IMR-90 (cell line): ENCODE data around the gene SCFD2. TPM values are rescaled to one million over a fixed set of nuclear protein-coding genes. Genes with fewer than 3 reads are reported as not detected.
A peak's percentile ranks its signal among the peaks of the same experiment; 100 is the strongest.

ENCODE experiments used
- ATAC-seq: fragments of 200-7000 bp; cut with Tn5 transposase; 2 replicates; pipeline ENCODE4 v1.9.1; 2020; ENCODE audit warnings: low read depth, mild to moderate bottlenecking, moderate library complexity
- BruUV-seq: library from RNA; stranded (reverse); fragments of 400-500 nt; replicated peaks from 2 replicates; lab custom pipeline; 2021; lab: Mats Ljungman, UMichigan
- CTCF ChIA-PET: fragments of 300-600 bp; formaldehyde crosslinking; extraction: SDS; loops from one replicate; lab custom pipeline; 2021; ENCODE audit warnings: antibody characterized with exemption; lab: Yijun Ruan, JAX
- POLR2A ChIA-PET: fragments of 300-600 bp; sonication (Branson Sonifier 250); formaldehyde crosslinking; loops from one replicate; lab custom pipeline; 2022; ENCODE audit warnings: antibody characterized with exemption; ENCODE audit not compliant: unreplicated experiment; lab: Charles Lee
- DNase-seq: peaks from one replicate; pipeline ENCODE4 v3.0.0; 2013
- H2AFZ ChIP-seq: replicated peaks from 2 replicates; pipeline ENCODE3; 2013; ENCODE audit warnings: low read length, mild to moderate bottlenecking; ENCODE audit not compliant: poor library complexity
- H2AK5ac ChIP-seq: 2 replicates; pipeline ENCODE4 v1.6.1; 2013; ENCODE audit warnings: low read depth, low read length, inconsistent platforms
- H2AK9ac ChIP-seq: replicated peaks from 2 replicates; pipeline ENCODE3; 2013; ENCODE audit warnings: mild to moderate bottlenecking, low read depth, low read length, moderate library complexity; ENCODE audit not compliant: poor library complexity
- H2BK120ac ChIP-seq: 2 replicates; pipeline ENCODE4 v1.6.1; 2013; ENCODE audit warnings: low read depth, low read length, inconsistent platforms
- H2BK15ac ChIP-seq: 3 replicates; pipeline ENCODE4 v1.6.1; 2013; ENCODE audit warnings: low read depth, low read length, inconsistent platforms
- H2BK20ac ChIP-seq: 2 replicates; pipeline ENCODE4 v1.6.1; 2013; ENCODE audit warnings: low read depth, mild to moderate bottlenecking, inconsistent platforms, low read length, moderate library complexity
- H2BK5ac ChIP-seq: 2 replicates; pipeline ENCODE4 v1.6.1; 2013; ENCODE audit warnings: mild to moderate bottlenecking, low read depth, low read length, inconsistent platforms; ENCODE audit not compliant: poor library complexity, severe bottlenecking
- H3K14ac ChIP-seq: replicated peaks from 2 replicates; pipeline ENCODE4 v1.6.1; 2013; ENCODE audit warnings: low read depth, low read length, inconsistent platforms
- H3K18ac ChIP-seq: 2 replicates; pipeline ENCODE4 v1.6.1; 2013; ENCODE audit warnings: low read depth, low read length, control low read depth
- H3K23ac ChIP-seq: 2 replicates; pipeline ENCODE4 v1.6.1; 2013; ENCODE audit warnings: low read depth, low read length, inconsistent platforms
- H3K27ac ChIP-seq: 2 replicates; pipeline ENCODE4 v1.5.1; 2013; ENCODE audit warnings: mild to moderate bottlenecking, control low read depth, low read length; ENCODE audit not compliant: insufficient read depth
- H3K27me3 ChIP-seq: 2 replicates; pipeline ENCODE4 v1.6.1; 2013; ENCODE audit warnings: low read length; ENCODE audit not compliant: control insufficient read depth, insufficient read depth
- H3K36me3 ChIP-seq: 2 replicates; pipeline ENCODE4 v1.6.1; 2013; ENCODE audit warnings: low read length, mixed read lengths; ENCODE audit not compliant: control insufficient read depth, insufficient read depth
- H3K4ac ChIP-seq: 2 replicates; pipeline ENCODE4 v1.6.1; 2013; ENCODE audit warnings: low read depth, low read length, inconsistent platforms
- H3K4me1 ChIP-seq: 2 replicates; pipeline ENCODE4 v1.6.1; 2013; ENCODE audit warnings: low read length, mixed read lengths; ENCODE audit not compliant: control insufficient read depth, insufficient read depth
- H3K4me2 ChIP-seq: 2 replicates; pipeline ENCODE4 v1.6.1; 2013; ENCODE audit warnings: low read depth, mild to moderate bottlenecking, control low read depth, low read length, moderate library complexity
- H3K4me3 ChIP-seq: 2 replicates; pipeline ENCODE4 v1.5.1; 2013; ENCODE audit warnings: low read depth, mild to moderate bottlenecking, control low read depth, low read length, moderate library complexity; ENCODE audit not compliant: insufficient read depth
- H3K56ac ChIP-seq: 2 replicates; pipeline ENCODE4 v1.6.1; 2013; ENCODE audit warnings: low read length, inconsistent platforms; ENCODE audit not compliant: insufficient read depth; ENCODE audit errors: extremely low read depth
- H3K79me1 ChIP-seq, 2 experiments: 2 replicates each; pipeline ENCODE4 v1.6.1; 2013; ENCODE audit warnings: low read length in 2 of 2, inconsistent platforms in 1 of 2, low read depth in 1 of 2
- H3K9ac ChIP-seq: 2 replicates; pipeline ENCODE4 v1.6.1; 2013; ENCODE audit warnings: low read depth, low read length, control low read depth
- H3K9me1 ChIP-seq: 2 replicates; pipeline ENCODE4 v1.6.1; 2013; ENCODE audit warnings: low read length, inconsistent platforms; ENCODE audit not compliant: insufficient read depth
- H3K9me3 ChIP-seq: 2 replicates; pipeline ENCODE4 v1.6.1; 2013; ENCODE audit warnings: low read length; ENCODE audit not compliant: control insufficient read depth, insufficient read depth
- H4K20me1 ChIP-seq: 2 replicates; pipeline ENCODE4 v1.6.1; 2013; ENCODE audit warnings: low read length, inconsistent platforms; ENCODE audit not compliant: insufficient read depth
- H4K5ac ChIP-seq: 2 replicates; pipeline ENCODE4 v1.6.1; 2013; ENCODE audit warnings: mild to moderate bottlenecking, low read depth, low read length, control low read depth
- H4K8ac ChIP-seq, 2 experiments: 2 replicates each; pipeline ENCODE4 v1.6.1; 2013; ENCODE audit warnings: low read depth in 2 of 2, low read length in 2 of 2, control low read depth in 1 of 2, inconsistent platforms in 1 of 2
- H4K91ac ChIP-seq: 2 replicates; pipeline ENCODE4 v1.6.1; 2013; ENCODE audit warnings: low read depth, low read length, inconsistent platforms; ENCODE audit not compliant: insufficient read depth
- FOS ChIP-seq: fragments of 150-350 bp; IDR thresholded peaks from 2 replicates; pipeline ENCODE4 v1.6.1; 2016; ENCODE audit warnings: low read depth, low read length
- MAZ ChIP-seq: IDR thresholded peaks from 2 replicates; pipeline ENCODE4 v1.6.1; 2012; ENCODE audit warnings: low read depth, mild to moderate bottlenecking, low read length, improper control_type of control experiment, moderate library complexity, borderline replicate concordance
- NFE2L2 ChIP-seq: fragments of 150-350 bp; IDR thresholded peaks from 2 replicates; pipeline ENCODE4 v1.6.1; 2016; ENCODE audit warnings: low read depth, mild to moderate bottlenecking, low read length
- RAD21 ChIP-seq: IDR thresholded peaks from 2 replicates; pipeline ENCODE4 v1.6.1; 2012; ENCODE audit warnings: low read length, improper control_type of control experiment
- RCOR1 ChIP-seq: IDR thresholded peaks from 2 replicates; pipeline ENCODE4 v1.6.1; 2012; ENCODE audit warnings: mild to moderate bottlenecking, low read length, improper control_type of control experiment; ENCODE audit not compliant: insufficient replicate concordance
- RFX5 ChIP-seq: IDR thresholded peaks from 2 replicates; pipeline ENCODE4 v1.8.0; 2012; ENCODE audit warnings: low read depth, mild to moderate bottlenecking, low read length, moderate library complexity
- WGBS, 2 experiments: methylation state at CpG; one replicate each; pipeline versions ENCODE4 v1.1.5 to v1.1.7; 2013; ENCODE audit warnings: missing lambda C conversion rate in 2 of 2; ENCODE audit not compliant: insufficient read length in 1 of 2; ENCODE audit errors: extremely low coverage in 2 of 2; 5-methylcytosine and 5-hydroxymethylcytosine counted together
- dilution Hi-C: fragments of 300-500 bp; cut with HindIII; formaldehyde crosslinking; loops from one replicate; pipeline ENCODE4 v1.14.3; 2018; ENCODE audit warnings: low sequenced_read_pairs; ENCODE audit not compliant: unreplicated experiment
- in situ Hi-C: fragments of 300-500 bp; cut with MboI; formaldehyde crosslinking; loops from 3 replicates; pipeline ENCODE4 v1.14.3; 2019; ENCODE audit warnings: low sequenced_read_pairs, inconsistent platforms, mixed read lengths
- intact Hi-C: fragments of 100-400 bp; cut with micrococcal nuclease; formaldehyde crosslinking; loops from 2 replicates; pipeline ENCODE4 v1.10.0; 2022
- polyA plus RNA-seq, 3 experiments: library from polyadenylated mRNA; depleted of rRNA; stranded (reverse); fragments of >200 nt; gene quantifications; 2 replicates each; pipeline ENCODE4 v1.2.3, GENCODE V29; 2012; ENCODE audit warnings: low replicate concordance in 1 of 3
- total RNA-seq: library from RNA; depleted of rRNA; stranded (reverse); fragments of >200 nt; gene quantifications from 2 replicates; pipeline ENCODE4 v1.2.3, GENCODE V29; 2012
- TF ChIP-seq, protein P1 (sequence below): conservative IDR thresholded peaks from 2 replicates; pipeline ENCODE4 v1.5.1; 2012; ENCODE audit warnings: mild to moderate bottlenecking, low read depth, low read length, improper control_type of control experiment

SCFD2 gene
- total and polyA plus RNA-seq, 2 of the 4 experiments (the other 2 are of a cell fraction): 18.9 to 62.4 TPM

DNA sequence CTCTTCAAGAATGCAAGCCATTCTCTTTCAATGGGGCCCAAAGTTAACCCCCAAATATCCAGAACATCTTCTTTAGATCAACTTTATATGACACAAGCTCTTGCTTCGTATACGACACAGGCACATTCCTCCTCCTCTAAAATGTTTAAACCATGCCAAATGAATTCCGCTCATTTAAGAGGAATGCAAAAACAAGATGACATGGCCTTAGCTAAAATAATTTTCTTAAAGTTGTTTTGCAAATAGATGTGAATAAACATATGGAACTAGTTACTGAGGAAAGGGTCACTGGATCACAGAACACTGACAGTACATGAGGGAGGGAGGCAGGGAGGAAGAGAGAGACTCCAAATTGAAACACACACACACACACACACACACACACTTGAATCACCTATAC lies 406.3 kb downstream of the SCFD2 start:
- DNase-seq (peak; percentile 80), ATAC-seq (peak; percentile 73)
- H4K91ac ChIP-seq: 0 out of 2 replicates have a peak overlapping the region, but pooled peaks have one; percentile 84
- no peak overlapping the region for H3K4me3 ChIP-seq
- H3K27me3 ChIP-seq: no peaks in the 10 kb centered on the region
- peak overlapping the region; percentile 90 for H3K18ac ChIP-seq
- peaks cover 17% of the 10 kb centered on the region for H3K9me1 ChIP-seq
- H2BK5ac ChIP-seq: peak overlapping the region; percentile 90
- peak overlapping the region; percentile 96 for H2BK20ac ChIP-seq
- H3K27ac ChIP-seq: peak overlapping the region; percentile 72; the same call in 1 of the 2 replicates
- CTCF ChIA-PET: interaction anchor here (0.6 kb wide), 1 partner anchor 216 kb away, joined by 3 read pairs; no protein-coding TSS in a partner anchor
- no peak overlapping the region for H2AK9ac ChIP-seq
- dilution Hi-C loops: no loop called here
- BruUV-seq: no TSS peak
- intact Hi-C loops: loop anchor here (5.0 kb wide), 3 partner anchors 47 to 97 kb away; partner anchors contain the start of gene RASL11B
- peak overlapping the region; percentile 98 for H2BK120ac ChIP-seq
- H3K23ac ChIP-seq: peak overlapping the region; percentile 5; the same call in 1 of the 2 replicates
- no peaks in the 10 kb centered on the region for H3K36me3 ChIP-seq
- H3K9me3 ChIP-seq: no peaks in the 10 kb centered on the region
- WGBS, 2 experiments: no CpG with 5 or more reads among the region's 3 CpGs
- H3K14ac ChIP-seq: no peak overlapping the region; the same call in 1 of the 2 replicates
- peak overlapping the region; percentile 97 for H3K4ac ChIP-seq
- H4K20me1 ChIP-seq: no peaks in the 10 kb centered on the region
- peaks cover 0 to 11% of the 10 kb centered on the region in 2 experiments; a peak in 2 of 4 replicates for H3K79me1 ChIP-seq
- no peak for TF ChIP-seq MAZ
- no peak for TF ChIP-seq NFE2L2
- no peak for TF ChIP-seq RAD21
- TF ChIP-seq, protein P1, sequence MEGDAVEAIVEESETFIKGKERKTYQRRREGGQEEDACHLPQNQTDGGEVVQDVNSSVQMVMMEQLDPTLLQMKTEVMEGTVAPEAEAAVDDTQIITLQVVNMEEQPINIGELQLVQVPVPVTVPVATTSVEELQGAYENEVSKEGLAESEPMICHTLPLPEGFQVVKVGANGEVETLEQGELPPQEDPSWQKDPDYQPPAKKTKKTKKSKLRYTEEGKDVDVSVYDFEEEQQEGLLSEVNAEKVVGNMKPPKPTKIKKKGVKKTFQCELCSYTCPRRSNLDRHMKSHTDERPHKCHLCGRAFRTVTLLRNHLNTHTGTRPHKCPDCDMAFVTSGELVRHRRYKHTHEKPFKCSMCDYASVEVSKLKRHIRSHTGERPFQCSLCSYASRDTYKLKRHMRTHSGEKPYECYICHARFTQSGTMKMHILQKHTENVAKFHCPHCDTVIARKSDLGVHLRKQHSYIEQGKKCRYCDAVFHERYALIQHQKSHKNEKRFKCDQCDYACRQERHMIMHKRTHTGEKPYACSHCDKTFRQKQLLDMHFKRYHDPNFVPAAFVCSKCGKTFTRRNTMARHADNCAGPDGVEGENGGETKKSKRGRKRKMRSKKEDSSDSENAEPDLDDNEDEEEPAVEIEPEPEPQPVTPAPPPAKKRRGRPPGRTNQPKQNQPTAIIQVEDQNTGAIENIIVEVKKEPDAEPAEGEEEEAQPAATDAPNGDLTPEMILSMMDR: no peak
- no peak for TF ChIP-seq FOS
- no peak for TF ChIP-seq RFX5
- no peak for TF ChIP-seq RCOR1
- H4K8ac ChIP-seq: peak overlapping the region in 1 of 2 experiments; percentile 6; a peak in 1 of 4 replicates
- H2AK5ac ChIP-seq: no peak overlapping the region
- peaks cover 31% of the 10 kb centered on the region for H3K4me1 ChIP-seq
- no peak overlapping the region for H2AFZ ChIP-seq
- H3K4me2 ChIP-seq: 0 out of 2 replicates have a peak overlapping the region, but pooled peaks have one; percentile 7
- H3K9ac ChIP-seq: no peak overlapping the region; the same call in 1 of the 2 replicates
- POLR2A ChIA-PET: no interaction called here
- peak overlapping the region; percentile 7; the same call in 1 of the 3 replicates for H2BK15ac ChIP-seq
- in situ Hi-C loops: no loop called here
- H3K56ac ChIP-seq: no peak overlapping the region
- H4K5ac ChIP-seq: peak overlapping the region; percentile 42; the same call in 1 of the 2 replicates
